Ishikawa (cell line): ENCODE data around the gene COQ8B.

Experiments
- CEBPB ChIP-seq: IDR thresholded peaks from 2 replicates; pipeline ENCODE4 v1.6.1; 2012
- CREB1 ChIP-seq: IDR thresholded peaks from 2 replicates; pipeline ENCODE4 v1.6.1; 2012; ENCODE audit warnings: low read depth
- EGR1 ChIP-seq: IDR thresholded peaks from 2 replicates; pipeline ENCODE4 v1.6.1; 2012
- EP300 ChIP-seq: IDR thresholded peaks from 2 replicates; pipeline ENCODE4 v1.6.1; 2012; ENCODE audit warnings: borderline replicate concordance
- FOXM1 ChIP-seq: IDR thresholded peaks from 2 replicates; pipeline ENCODE4 v1.6.1; 2012; ENCODE audit warnings: low read depth, borderline replicate concordance
- NFIC ChIP-seq: IDR thresholded peaks from 2 replicates; pipeline ENCODE4 v1.6.1; 2012
- RAD21 ChIP-seq: IDR thresholded peaks from 2 replicates; pipeline ENCODE4 v1.6.1; 2012; ENCODE audit warnings: low read depth
- TAF1 ChIP-seq: IDR thresholded peaks from 2 replicates; pipeline ENCODE4 v1.6.1; 2012; ENCODE audit warnings: low read depth, mild to moderate bottlenecking
- ZBTB7A ChIP-seq: IDR thresholded peaks from 2 replicates; pipeline ENCODE4 v1.6.1; 2012; ENCODE audit warnings: low read depth
- TF ChIP-seq, protein P1 (sequence below): IDR thresholded peaks from 2 replicates; pipeline ENCODE4 v1.6.1; 2012
- TF ChIP-seq, protein P2 (sequence below): IDR thresholded peaks from 2 replicates; pipeline ENCODE4 v1.6.1; 2012; ENCODE audit warnings: low read depth, mild to moderate bottlenecking

DNA sequence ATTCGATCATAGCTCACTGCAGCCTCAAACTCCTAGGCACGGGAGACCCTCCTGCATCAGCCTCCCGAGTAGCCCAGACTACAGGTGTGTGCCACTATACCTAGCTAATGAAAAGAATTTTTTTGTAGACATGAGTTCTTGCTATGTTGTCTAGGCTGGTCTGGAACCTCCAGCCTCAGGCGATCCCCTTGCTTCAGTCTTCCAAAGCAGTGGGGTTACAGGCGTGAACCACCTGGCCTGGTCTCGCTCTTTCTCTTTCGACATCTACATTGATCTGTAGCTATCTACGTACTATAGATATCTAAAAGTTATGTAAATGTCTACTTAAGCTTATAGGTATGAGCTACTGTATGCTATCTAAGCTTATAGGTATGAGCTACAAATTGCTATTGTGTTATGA is 58.7 kb downstream of the COQ8B start:
- TF ChIP-seq NFIC (no peak), FOXM1 (no peak), TAF1 (no peak), RAD21 (no peak), EP300 (no peak), CEBPB (no peak), CREB1 (no peak), EGR1 (no peak), ZBTB7A (no peak)
- TF ChIP-seq, protein P1, sequence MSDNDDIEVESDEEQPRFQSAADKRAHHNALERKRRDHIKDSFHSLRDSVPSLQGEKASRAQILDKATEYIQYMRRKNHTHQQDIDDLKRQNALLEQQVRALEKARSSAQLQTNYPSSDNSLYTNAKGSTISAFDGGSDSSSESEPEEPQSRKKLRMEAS: no peak
- TF ChIP-seq, protein P2, sequence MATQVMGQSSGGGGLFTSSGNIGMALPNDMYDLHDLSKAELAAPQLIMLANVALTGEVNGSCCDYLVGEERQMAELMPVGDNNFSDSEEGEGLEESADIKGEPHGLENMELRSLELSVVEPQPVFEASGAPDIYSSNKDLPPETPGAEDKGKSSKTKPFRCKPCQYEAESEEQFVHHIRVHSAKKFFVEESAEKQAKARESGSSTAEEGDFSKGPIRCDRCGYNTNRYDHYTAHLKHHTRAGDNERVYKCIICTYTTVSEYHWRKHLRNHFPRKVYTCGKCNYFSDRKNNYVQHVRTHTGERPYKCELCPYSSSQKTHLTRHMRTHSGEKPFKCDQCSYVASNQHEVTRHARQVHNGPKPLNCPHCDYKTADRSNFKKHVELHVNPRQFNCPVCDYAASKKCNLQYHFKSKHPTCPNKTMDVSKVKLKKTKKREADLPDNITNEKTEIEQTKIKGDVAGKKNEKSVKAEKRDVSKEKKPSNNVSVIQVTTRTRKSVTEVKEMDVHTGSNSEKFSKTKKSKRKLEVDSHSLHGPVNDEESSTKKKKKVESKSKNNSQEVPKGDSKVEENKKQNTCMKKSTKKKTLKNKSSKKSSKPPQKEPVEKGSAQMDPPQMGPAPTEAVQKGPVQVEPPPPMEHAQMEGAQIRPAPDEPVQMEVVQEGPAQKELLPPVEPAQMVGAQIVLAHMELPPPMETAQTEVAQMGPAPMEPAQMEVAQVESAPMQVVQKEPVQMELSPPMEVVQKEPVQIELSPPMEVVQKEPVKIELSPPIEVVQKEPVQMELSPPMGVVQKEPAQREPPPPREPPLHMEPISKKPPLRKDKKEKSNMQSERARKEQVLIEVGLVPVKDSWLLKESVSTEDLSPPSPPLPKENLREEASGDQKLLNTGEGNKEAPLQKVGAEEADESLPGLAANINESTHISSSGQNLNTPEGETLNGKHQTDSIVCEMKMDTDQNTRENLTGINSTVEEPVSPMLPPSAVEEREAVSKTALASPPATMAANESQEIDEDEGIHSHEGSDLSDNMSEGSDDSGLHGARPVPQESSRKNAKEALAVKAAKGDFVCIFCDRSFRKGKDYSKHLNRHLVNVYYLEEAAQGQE: no peak
